GM19372 (cell line): ENCODE data around the gene HSPB2.

Experiments used
- ATAC-seq: cut with Tn5 transposase; IDR thresholded peaks from one replicate; pipeline ENCODE4 v1.9.1; 2021; ENCODE audit warnings: mild to moderate bottlenecking, low read depth, moderate library complexity; ENCODE audit not compliant: unreplicated experiment

HSPB2 gene

DNA sequence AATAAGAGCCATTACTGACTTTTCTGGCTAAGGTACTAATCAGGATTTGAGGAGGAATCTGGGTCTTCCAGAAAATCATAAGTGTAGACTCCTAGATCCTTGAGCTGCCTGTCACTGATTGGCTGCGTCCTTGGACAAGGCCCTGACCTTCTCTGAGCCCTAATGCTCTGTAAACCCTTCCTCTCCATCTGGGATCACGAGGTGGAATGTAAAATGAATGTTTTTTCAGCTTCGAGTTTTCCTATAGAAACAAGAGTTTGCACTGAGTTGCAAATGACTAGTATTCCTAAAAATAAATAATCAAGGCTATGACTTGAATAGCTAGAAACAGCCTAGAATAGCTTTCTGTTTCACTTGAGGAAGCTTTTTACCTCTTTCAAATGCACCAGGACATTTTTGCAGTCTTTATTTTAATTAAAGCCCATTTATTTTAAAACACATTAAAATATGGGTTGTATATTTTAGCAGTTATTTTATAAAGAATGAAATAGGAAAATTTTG lies 23.6 kb downstream of the HSPB2 start:
- ATAC-seq: no peak

GRCh38 chr11:111937461-111937769 lies 24.9 kb downstream of the HSPB2 start:
- no peak for ATAC-seq

DNA sequence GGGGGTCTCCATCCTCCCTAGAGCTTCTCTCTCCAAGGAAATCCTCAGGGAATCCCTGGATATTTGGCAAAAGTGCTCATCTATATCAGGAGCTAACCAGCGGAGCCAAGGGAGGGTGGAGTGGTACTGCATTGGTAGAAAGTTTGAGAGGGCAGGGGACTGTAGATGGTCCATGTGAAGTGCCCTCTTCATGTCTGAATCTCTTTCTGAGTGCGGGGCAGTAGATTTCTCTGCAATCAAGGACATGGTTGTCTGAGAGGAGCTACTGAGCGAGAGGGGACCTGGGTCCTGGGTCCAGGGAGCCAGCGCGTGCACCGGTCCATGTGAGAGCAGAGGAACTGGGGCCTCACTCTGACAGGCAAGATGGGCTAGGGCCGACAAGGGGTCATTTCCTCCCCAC lies 25.3 kb downstream of the HSPB2 start:
- ATAC-seq: no peak

- ATAC-seq: peak; percentile 56
These were observed 26.2 kb downstream of the HSPB2 start for GRCh38 chr11:111938687-111939160.

- no peak for ATAC-seq
These were observed 27.5 kb downstream of the HSPB2 start for GRCh38 chr11:111939836-111940604.

GRCh38 chr11:111941963-111942362 lies 29.4 kb downstream of the HSPB2 start:
- ATAC-seq: no peak

DNA sequence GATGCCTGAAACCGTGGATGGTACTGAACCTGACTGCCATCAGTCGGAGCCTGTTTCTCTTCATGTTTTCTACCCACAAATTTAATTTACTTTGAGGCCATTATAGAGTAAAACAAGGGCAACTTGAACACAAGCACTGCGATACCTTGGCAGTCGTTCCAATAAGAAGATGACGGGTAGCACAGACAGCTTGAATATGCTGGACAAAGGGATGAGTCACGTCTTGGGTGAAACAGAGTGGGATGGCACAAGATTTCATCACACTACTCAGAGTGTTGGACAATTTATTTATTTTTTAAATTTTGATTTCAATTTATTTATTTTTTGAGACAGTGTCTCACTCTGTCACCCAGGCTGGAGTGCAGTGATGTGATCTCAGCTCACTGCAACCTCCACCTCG lies 30.3 kb downstream of the HSPB2 start:
- no peak for ATAC-seq

DNA sequence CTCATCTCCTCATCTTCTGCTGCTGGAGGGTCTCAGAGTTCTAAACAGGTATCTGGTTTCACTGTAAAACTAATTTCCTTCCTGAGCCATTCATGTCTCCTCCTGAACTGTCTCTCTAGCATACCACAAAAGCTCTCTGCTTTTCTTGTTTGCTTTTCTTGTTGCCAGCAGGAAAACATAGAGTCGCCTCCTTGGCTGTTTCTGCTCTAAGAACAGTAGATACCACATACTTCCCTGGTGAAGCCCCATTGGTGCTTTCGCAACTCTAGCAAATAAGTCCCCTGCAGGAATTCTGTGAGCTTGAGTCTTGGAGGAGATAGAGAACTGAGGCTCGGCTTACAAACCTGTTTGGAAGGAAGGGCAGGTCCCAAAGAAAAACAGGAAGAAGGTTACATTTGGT lies 31.6 kb downstream of the HSPB2 start:
- ATAC-seq: no peak

GRCh38 chr11:111944651-111945051 lies 32.1 kb downstream of the HSPB2 start:
- ATAC-seq: no peak

GRCh38 chr11:111945198-111945597 lies 32.7 kb downstream of the HSPB2 start:
- ATAC-seq: no peak

DNA sequence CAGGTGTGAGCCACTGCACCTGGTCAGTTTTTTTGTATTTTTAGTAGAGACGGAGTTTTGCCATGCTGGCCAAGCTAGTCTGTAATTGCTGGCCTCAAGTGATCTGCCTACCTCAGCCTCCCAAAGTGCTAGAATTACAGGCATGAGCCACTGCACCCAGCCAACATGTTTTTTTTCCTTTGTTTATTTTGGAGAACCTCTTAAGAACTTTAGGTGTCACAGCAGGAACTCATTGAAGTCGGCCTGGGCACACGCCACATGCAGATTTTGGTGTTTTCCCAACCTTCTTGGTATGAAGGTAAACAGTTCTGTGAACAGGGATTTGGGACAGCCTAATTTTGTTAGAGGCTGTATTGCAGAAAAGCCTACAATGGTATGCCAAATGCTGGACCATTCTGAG lies 34.0 kb downstream of the HSPB2 start:
- no peak for ATAC-seq

GRCh38 chr11:111947143-111947542 lies 34.6 kb downstream of the HSPB2 start:
- ATAC-seq: no peak

- no peak for ATAC-seq
These were observed 37.2 kb downstream of the HSPB2 start for GRCh38 chr11:111949519-111950426.

GRCh38 chr11:111951565-111951964 lies 39.0 kb downstream of the HSPB2 start:
- no peak for ATAC-seq

- no peak for ATAC-seq
These were observed 41.6 kb downstream of the HSPB2 start for GRCh38 chr11:111954154-111954553.

DNA sequence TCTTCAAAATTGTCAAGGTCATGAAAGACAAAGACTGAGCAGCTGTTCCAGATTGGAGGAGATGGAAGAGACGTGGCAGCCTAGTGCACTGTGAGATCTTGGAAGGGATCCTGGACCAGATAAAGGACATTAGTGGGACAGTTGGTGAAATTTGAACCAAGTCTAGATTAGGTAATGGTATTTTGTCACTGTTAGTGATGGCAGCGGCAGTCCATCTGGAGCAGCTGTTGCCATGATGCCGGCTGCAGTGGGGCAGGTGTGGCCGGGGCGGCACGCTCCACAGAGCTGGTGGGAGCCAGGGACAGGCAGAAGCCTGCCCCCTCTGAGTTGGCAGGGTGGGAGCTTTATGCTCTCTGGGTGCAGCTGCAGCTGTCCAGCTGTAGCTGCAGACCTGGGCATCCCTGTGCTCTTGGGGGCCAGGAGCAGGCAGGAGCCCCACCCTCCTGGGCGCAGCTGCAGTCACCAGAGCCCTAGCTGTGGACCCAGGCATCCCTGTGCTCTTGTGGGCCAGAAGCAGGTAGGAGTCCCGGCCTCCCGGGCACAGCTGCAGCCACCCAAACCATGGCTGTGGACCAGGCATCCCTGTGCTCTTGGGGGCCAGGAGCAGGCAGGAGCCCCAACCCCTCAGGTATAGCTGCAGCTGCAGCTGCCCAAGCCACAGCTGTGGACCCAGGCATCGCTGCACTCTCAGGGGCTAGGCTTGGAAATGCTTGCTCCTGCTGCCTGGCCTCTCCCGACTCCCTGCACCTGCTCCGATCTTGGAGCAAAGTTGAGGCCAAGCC lies 45.3 kb downstream of the HSPB2 start:
- no peak for ATAC-seq

DNA sequence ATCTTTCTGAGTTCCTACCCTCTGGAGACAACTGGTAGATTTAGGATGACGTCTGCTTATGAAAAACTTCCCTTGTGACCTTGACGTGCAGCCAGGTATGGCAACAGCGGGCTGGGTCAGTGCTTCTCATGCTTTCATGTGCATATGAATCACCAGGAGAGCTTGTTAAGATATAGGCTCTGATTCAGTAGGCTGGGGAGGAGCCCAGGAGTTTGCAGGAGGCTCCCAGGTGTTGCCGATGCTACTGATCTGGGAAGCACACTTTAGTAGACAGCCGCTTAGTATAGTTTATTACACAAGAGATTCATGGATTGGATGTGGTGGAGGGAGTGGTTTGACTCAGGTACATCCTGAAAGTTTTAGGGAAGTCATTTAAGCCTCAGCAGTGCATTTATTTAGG lies 48.4 kb downstream of the HSPB2 start:
- ATAC-seq: no peak

DNA sequence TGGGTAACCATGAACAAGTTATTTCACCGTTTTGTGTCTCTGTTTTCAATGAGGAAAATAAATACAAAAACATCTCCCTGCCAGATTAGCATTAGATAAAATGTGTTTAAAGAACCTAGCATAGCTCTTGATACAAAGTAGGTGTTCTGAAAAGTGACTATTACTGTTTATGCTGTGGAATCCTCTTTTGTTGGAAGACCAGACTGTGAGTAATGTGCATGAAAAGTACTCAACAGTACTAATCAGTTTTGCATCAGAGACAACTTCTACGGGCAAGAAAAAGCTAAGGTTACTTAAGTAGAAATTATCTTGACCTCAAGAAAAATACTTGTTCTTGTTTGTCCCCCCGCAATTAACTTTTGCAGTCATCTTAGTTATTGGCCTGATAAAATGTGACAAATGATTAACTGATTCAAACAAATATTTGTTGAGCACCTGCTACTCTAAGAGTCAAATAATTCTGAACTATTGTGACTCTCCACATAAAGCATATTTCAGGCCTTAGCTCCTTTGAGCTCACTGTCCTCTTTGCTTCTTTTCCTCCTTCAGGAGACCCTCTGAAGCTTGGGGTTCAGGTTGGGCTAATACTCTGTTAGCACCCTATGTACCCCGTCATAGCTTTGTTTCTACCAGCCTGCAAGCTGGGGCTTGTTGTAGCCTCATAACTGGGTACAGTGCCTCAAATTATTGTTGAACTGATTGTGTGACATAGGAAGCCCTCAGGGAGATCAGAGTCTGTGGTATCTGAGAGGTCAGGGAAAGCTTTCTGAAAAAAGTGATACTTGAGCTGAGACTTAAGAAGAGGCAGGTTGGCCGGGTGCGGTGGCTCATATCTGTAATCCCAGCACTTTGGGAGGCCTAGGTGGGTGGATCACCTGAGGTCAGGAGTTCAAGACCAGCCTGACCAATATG lies 49.1 kb downstream of the HSPB2 start:
- no peak for ATAC-seq
